Stimulated activated CD8-positive, alpha-beta memory T cell treated with anti-CD3 and anti-CD28 coated beads, Interleukin-4, amount 100 ng/mL, for 1 hour (primary cell): ENCODE measurements around the gene PAPSS2.

Source experiments
- DNase-seq, 2 donors: peaks; one replicate each; pipeline ENCODE4 v3.0.0-alpha.2; 2020; ENCODE audit warnings: low read depth in 2 of 2, low spot score in 1 of 2

Gene PAPSS2

GRCh38 chr10:87781545-87781944 lies 121.9 kb downstream of the PAPSS2 start:
- no peak for DNase-seq

GRCh38 chr10:87782721-87783120 lies 123.0 kb downstream of the PAPSS2 start:
- DNase-seq, result no peak

- no peak for DNase-seq
These were observed 126.7 kb downstream of the PAPSS2 start for GRCh38 chr10:87786421-87786820.

- DNase-seq, result no peak
These were observed 130.5 kb downstream of the PAPSS2 start for GRCh38 chr10:87790185-87790584.

- DNase-seq, result no peak
These were observed 134.6 kb downstream of the PAPSS2 start for GRCh38 chr10:87794285-87794684.
